ENCODE data around the gene SIPA1L3.
"Not testable (repeated sequence)": the region's sequence is repeated elsewhere in the genome, so short reads cannot be mapped to it uniquely, and the experiment has no call there.

SIPA1L3 gene

GRCh38 chr19:37906869-37907734, at the start of gene SIPA1L3:
Gene SIPA1L3 (plus strand): TSS chr19:37907208. CDS start chr19:38081566, 174,358 bp downstream.
- peak; percentile 89 for DNase-seq

GRCh38 chr19:37864501-37864900, 42.5 kb upstream of the SIPA1L3 start:
- no peak for DNase-seq

- DNase-seq = not testable (repeated sequence)
Measured at GRCh38 chr19:37865930-37866329, 41.1 kb upstream of the SIPA1L3 start.

GRCh38 chr19:37867831-37868230, 39.2 kb upstream of the SIPA1L3 start:
- no peak for DNase-seq

GRCh38 chr19:37869766-37870340, 37.2 kb upstream of the SIPA1L3 start:
- DNase-seq = no peak

- DNase-seq = no peak
Measured at GRCh38 chr19:37872383-37872782, 34.6 kb upstream of the SIPA1L3 start.

GRCh38 chr19:37874784-37875183, 32.2 kb upstream of the SIPA1L3 start:
- DNase-seq = no peak

- DNase-seq = no peak
Measured at GRCh38 chr19:37876032-37876431, 31.0 kb upstream of the SIPA1L3 start.

GRCh38 chr19:37877147-37877546, 29.9 kb upstream of the SIPA1L3 start:
- no peak for DNase-seq

GRCh38 chr19:37885392-37885791, 21.6 kb upstream of the SIPA1L3 start:
- no peak for DNase-seq

GRCh38 chr19:37886571-37886970, 20.4 kb upstream of the SIPA1L3 start:
- no peak for DNase-seq

- no peak for DNase-seq
Measured at GRCh38 chr19:37893845-37894575, 13.0 kb upstream of the SIPA1L3 start.

GRCh38 chr19:37896180-37896579, 10.8 kb upstream of the SIPA1L3 start:
- DNase-seq = no peak

GRCh38 chr19:37899453-37899852, 7.6 kb upstream of the SIPA1L3 start:
- DNase-seq = no peak

- DNase-seq = no peak
Measured at GRCh38 chr19:37899966-37900365, 7.0 kb upstream of the SIPA1L3 start.

- DNase-seq = peak; percentile 79
Measured at GRCh38 chr19:37902668-37903067, 4.3 kb upstream of the SIPA1L3 start.

- no peak for DNase-seq
Measured at GRCh38 chr19:37903096-37903495, 3.9 kb upstream of the SIPA1L3 start.

- DNase-seq = peak; percentile 36
Measured at GRCh38 chr19:37905946-37906868, 801 bp upstream of the SIPA1L3 start, which contains the start of gene WDR87. Gene WDR87 (minus strand): TSS chr19:37906594. CDS start chr19:37898239, 8,355 bp downstream.

- DNase-seq = no peak
Measured at GRCh38 chr19:37907735-37908455, 887 bp downstream of the SIPA1L3 start.

- no peak for DNase-seq
Measured at GRCh38 chr19:37909661-37910199, 2.7 kb downstream of the SIPA1L3 start.

- DNase-seq = no peak
Measured at GRCh38 chr19:37914908-37915307, 7.9 kb downstream of the SIPA1L3 start.
